DOHH2 (cell line): ENCODE results near the gene MAPK4.

Experiments
- EZH2phosphoT487 ChIP-seq: fragments of 200-600 bp; sonication (generic); IDR thresholded peaks from 2 replicates; pipeline ENCODE4 v1.6.1; 2017; ENCODE audit warnings: borderline replicate concordance, mild to moderate bottlenecking, antibody characterized with exemption, low read length, moderate library complexity, mixed read lengths
- TF ChIP-seq, protein P1 (sequence below): fragments of 200-600 bp; sonication (generic); IDR thresholded peaks from one replicate; pipeline ENCODE4 v1.5.1; 2014; ENCODE audit warnings: antibody characterized with exemption, mild to moderate bottlenecking, low read depth, low read length; ENCODE audit not compliant: poor library complexity, severe bottlenecking

DNA sequence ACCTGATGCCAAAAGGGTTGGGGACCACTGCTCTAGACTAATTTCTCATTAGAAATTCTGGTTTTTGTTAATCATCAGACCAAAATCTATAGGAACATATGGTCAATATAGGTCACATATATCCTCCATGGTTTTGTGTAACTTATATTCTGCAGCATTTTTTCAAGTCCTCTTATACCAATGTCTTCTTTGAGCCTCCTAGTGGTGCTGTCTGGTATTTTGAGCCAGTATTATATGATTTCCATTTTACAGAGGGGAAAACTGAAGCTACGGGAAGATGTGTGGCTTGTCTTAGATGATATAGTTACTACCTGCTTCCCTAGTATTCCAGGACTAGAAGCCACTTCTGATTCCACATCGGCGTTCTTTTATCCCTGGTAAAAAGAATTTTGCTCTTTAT is 13.8 kb downstream of the MAPK4 start:
- TF ChIP-seq, protein P1, sequence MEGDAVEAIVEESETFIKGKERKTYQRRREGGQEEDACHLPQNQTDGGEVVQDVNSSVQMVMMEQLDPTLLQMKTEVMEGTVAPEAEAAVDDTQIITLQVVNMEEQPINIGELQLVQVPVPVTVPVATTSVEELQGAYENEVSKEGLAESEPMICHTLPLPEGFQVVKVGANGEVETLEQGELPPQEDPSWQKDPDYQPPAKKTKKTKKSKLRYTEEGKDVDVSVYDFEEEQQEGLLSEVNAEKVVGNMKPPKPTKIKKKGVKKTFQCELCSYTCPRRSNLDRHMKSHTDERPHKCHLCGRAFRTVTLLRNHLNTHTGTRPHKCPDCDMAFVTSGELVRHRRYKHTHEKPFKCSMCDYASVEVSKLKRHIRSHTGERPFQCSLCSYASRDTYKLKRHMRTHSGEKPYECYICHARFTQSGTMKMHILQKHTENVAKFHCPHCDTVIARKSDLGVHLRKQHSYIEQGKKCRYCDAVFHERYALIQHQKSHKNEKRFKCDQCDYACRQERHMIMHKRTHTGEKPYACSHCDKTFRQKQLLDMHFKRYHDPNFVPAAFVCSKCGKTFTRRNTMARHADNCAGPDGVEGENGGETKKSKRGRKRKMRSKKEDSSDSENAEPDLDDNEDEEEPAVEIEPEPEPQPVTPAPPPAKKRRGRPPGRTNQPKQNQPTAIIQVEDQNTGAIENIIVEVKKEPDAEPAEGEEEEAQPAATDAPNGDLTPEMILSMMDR = peak; percentile 24
- no peak for TF ChIP-seq EZH2phosphoT487
